Measurements from ENCODE around the gene NOC2L. TPM values are rescaled to one million over a fixed set of nuclear protein-coding genes. Genes with fewer than 3 reads are reported as not detected.

NOC2L gene
- total and polyA plus RNA-seq, 9 of the 15 experiments (the other 6 are each of a cell fraction or from before 2014, with no cell fraction given), result 4.0 to 410 (median 200) TPM

- TF ChIP-seq ZNF586 (CRISPR knock-in tag; conservative IDR thresholded peaks at IDR 0.05) (no peak), GABPB2 (CRISPR knock-in tag; conservative IDR thresholded peaks at IDR 0.05) (peak; percentile 94; the same call in 1 of the 2 replicates), E2F3 (CRISPR knock-in tag; IDR thresholded peaks at IDR 0.05) (peak; percentile 56; the same call in 1 of the 2 replicates), ZBTB7A (IDR thresholded peaks at IDR 0.05; ENCODE audit: borderline replicate concordance, control insufficient read depth, low read depth, low read length) (peak; percentile 87), TFE3 (CRISPR knock-in tag; IDR thresholded peaks at IDR 0.05) (peak; percentile 66), TAF1 (IDR thresholded peaks at IDR 0.05; ENCODE audit: control insufficient read depth, extremely low read depth, insufficient read depth, low read length, severe bottlenecking) (no peak), HNRNPH1 (optimal IDR thresholded peaks at IDR 0.05; ENCODE audit: low read depth, low read length) (no peak), CREB5 (CRISPR knock-in tag; IDR thresholded peaks at IDR 0.05) (no peak; the same call in 1 of the 2 replicates), FIP1L1 (IDR thresholded peaks at IDR 0.05; ENCODE audit: low read depth, low read length, poor library complexity, severe bottlenecking) (no peak), ZNF445 (CRISPR knock-in tag; IDR thresholded peaks at IDR 0.05; ENCODE audit: low read depth) (0 out of 2 replicates have a peak, but pooled peaks have one; percentile 40), HMGN3 (IDR thresholded peaks at IDR 0.05; ENCODE audit: borderline replicate concordance, extremely low read depth, insufficient read length, low read depth, low read length) (peak; percentile 97), KDM2B (CRISPR knock-in tag; IDR thresholded peaks at IDR 0.05) (no peak), ZHX1 (conservative IDR thresholded peaks at IDR 0.05; ENCODE audit: low read length) (0 out of 2 replicates have a peak, but pooled peaks have one; percentile 62)
Measured at GRCh38 chr1:1000357-1001056, 41.5 kb upstream of the NOC2L start (continued).
